Retinal pigment epithelial cell (primary cell): ENCODE data around the gene ARHGAP26.

Experiments
- DNase-seq: peaks from one replicate; pipeline ENCODE4 v3.0.0-alpha.2; 2010; ENCODE audit warnings: low read depth
- H3K4me3 ChIP-seq: 2 replicates; pipeline ENCODE4 v1.5.1; 2011; ENCODE audit warnings: mild to moderate bottlenecking, low read length, control low read depth, moderate library complexity
- TF ChIP-seq, protein P1 (sequence below): conservative IDR thresholded peaks from 2 replicates; pipeline ENCODE4 v1.5.1; 2011; ENCODE audit warnings: low read depth, low read length, control low read depth, inconsistent platforms

ARHGAP26 gene

DNA sequence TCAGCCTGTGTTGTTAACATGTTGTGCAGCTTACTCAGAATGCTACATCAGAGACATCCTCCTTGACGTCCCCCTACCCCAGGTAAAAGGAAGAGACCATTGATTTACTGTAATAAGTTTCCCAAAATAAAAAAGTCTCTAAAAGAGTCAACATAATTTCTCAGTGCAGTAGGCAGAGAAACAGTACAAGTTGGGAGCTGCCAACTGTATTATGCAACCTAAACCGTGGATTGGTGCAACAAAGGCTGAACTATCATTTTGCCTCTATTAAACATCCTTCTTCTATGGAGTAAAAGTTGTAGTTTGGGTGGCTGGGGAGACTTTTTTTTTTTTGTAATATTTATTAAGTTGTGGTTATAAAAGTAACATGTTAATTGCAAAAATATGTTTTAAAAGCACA is 425.3 kb downstream of the ARHGAP26 start:
- TF ChIP-seq, protein P1, sequence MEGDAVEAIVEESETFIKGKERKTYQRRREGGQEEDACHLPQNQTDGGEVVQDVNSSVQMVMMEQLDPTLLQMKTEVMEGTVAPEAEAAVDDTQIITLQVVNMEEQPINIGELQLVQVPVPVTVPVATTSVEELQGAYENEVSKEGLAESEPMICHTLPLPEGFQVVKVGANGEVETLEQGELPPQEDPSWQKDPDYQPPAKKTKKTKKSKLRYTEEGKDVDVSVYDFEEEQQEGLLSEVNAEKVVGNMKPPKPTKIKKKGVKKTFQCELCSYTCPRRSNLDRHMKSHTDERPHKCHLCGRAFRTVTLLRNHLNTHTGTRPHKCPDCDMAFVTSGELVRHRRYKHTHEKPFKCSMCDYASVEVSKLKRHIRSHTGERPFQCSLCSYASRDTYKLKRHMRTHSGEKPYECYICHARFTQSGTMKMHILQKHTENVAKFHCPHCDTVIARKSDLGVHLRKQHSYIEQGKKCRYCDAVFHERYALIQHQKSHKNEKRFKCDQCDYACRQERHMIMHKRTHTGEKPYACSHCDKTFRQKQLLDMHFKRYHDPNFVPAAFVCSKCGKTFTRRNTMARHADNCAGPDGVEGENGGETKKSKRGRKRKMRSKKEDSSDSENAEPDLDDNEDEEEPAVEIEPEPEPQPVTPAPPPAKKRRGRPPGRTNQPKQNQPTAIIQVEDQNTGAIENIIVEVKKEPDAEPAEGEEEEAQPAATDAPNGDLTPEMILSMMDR = no peak
- DNase-seq = no peak
- H3K4me3 ChIP-seq = no peak overlapping the region

DNA sequence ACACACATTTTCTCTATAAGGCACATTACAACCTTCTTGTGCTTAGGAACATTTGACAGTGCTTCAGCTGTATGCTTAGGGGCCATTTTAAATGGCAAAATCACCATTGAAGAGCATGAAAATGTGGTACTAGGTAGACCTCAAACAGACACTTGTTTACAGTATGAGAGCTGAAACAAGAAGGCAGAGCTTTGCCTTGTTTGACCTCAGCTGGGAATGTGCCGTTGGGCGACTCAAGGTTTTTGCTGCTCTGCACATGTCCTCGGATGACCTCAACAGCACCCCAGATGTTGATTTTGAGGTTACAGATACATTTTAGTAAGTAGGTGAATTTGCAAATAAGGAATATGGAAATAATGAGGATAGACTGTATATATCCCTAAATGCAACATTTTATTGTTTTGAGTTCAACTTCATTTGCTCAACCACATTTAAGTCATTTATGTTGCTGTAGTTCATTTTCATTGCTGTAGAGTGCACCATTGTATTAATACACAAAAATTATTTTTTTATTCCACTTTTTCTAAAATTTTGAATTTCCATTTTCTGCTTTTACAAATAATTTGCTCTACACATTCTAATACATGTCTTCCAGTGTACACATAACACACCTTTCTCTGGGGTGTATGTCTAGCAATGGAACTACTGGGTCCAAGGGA is 426.6 kb downstream of the ARHGAP26 start:
- TF ChIP-seq, protein P1 = no peak
- H3K4me3 ChIP-seq = no peak overlapping the region
- DNase-seq = no peak

DNA sequence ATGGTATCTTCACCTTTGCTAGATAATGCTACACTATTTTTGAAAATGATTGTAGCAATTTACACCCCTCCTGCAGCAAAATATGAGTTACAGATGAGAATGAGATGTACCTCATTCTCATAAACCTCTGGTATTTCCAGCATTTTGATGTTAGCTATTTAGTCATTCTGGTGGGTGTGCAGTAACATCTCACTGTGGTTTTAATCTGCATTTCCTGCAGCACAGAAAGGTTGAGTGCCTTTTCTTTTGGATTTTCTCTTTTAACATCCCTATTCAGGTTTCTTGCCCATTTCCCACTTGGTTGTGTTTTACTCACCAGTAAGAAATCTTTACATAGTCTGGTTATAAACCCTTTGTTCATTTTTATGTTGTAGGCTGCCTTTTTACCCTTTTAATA is 427.1 kb downstream of the ARHGAP26 start:
- TF ChIP-seq, protein P1 = no peak
- no peak for DNase-seq
- H3K4me3 ChIP-seq = no peak overlapping the region

DNA sequence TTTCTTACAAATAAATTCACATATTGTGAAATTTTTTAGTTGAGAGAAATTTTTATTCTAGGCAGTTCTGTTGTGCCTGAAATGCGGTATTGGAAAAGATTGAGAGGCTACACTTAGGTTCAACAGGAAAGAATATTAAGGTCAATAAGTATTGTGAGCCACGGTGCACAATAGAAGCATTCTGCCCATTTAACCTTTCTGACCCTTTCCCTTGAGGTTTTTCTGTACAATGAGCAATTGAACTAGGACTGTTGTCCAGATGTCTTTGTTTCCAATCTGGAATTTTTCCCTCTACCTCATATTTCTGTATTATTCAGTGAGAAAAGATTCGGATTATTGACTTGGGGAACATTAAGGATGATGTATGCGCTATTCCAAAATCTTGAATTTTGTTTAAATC is 428.2 kb downstream of the ARHGAP26 start:
- TF ChIP-seq, protein P1 = no peak
- DNase-seq = no peak
- H3K4me3 ChIP-seq = no peak overlapping the region

DNA sequence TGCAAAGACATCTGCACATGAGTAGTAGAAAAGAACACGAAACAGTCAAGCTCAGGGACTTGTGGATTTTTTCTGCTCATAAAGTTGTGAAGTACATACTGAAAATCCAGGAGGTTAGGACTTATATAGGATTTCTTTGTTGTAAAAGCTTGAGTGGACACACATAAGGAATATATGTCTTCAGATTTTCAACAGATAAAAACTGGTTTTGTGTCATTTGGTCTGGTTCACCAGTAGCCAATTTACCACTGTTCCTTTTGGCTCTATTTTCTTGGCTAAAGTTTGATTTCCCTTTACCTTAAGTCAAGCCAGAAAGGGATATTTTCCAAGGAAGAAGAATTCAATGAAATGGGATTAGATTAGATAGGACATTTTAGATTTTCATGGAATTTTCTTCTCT is 429.0 kb downstream of the ARHGAP26 start:
- TF ChIP-seq, protein P1 = no peak

DNA sequence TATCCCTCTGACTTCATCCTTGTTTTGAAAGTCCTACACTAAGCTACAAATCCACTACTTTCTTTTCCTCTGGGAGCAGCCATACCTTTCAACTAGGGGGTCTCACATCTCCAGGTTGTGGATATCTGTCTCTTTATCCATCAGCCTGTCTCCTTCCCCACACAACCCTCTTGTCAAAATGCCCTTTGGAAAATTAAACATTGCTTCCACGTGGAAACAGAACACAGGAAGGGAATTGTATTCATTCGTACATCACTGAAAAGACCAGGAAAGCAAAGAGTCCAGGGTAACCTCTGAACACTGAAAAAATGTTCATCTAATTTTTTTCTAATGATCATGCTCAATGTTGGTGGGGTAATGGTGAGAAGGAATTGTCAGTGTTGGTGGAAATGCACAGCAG is 429.7 kb downstream of the ARHGAP26 start:
- DNase-seq = no peak
- H3K4me3 ChIP-seq = no peak overlapping the region
- TF ChIP-seq, protein P1 = no peak

More for the DNA sequence above, 429.0 kb downstream of the ARHGAP26 start:
- no peak for DNase-seq
- H3K4me3 ChIP-seq = no peak overlapping the region

DNA sequence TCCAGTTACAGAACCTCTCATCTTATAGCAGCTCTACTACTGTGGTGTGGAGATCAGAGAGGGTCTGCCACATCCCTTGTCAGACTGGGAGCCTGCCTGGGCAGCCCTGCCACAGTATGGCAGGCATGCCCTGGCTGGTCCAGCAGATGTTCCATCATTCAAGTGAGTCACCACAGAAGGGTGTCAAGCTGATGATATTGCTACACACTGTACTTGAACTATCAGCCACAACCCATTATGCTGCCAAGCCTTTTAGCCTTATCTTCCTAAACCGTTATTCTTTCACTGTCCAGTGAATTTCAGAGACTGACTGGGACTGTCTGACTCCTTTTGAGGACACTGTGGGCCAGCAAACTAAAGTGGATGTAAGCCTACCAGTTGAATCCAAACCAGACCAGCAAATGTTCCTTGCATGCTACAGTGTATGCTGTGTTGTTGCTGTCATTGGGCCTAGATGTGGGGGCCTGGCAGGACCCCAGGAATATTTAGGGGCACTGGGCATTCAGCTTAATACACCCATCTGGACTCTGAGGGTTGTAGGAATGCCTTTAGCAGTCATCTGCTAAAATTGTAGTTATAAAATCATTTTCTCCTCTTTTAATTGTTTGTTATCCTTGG is 430.7 kb downstream of the ARHGAP26 start:
- no peak for DNase-seq
- no peak overlapping the region for H3K4me3 ChIP-seq
- TF ChIP-seq, protein P1 = no peak
